GM19438 (cell line): ENCODE measurements around the gene SIM2.

Experiments used
- ATAC-seq: cut with Tn5 transposase; IDR thresholded peaks from one replicate; pipeline ENCODE4 v1.9.1; 2021; ENCODE audit warnings: low read depth; ENCODE audit not compliant: unreplicated experiment

Gene SIM2

GRCh38 chr21:36791180-36791579 lies 92.3 kb downstream of the SIM2 start:
- no peak for ATAC-seq

GRCh38 chr21:36791695-36792470 lies 93.0 kb downstream of the SIM2 start:
- no peak for ATAC-seq

GRCh38 chr21:36792505-36792967 lies 93.6 kb downstream of the SIM2 start:
- ATAC-seq, result no peak

- no peak for ATAC-seq
Observed at GRCh38 chr21:36796070-36796469, 97.2 kb downstream of the SIM2 start.

GRCh38 chr21:36798491-36798890 lies 99.6 kb downstream of the SIM2 start:
- no peak for ATAC-seq
